Prostate gland (tissue), 2 donors: ENCODE data around the gene ADM2. TPM values are rescaled to one million over a fixed set of nuclear protein-coding genes. Genes with fewer than 3 reads are reported as not detected.

Experiments
- DNase-seq: peaks from one replicate; pipeline ENCODE4 v3.0.0-alpha.2; 2019; ENCODE audit warnings: low spot score
- H3K27ac ChIP-seq, 2 donors: fragments of 200-600 bp; sonication (generic); 2 replicates each; pipeline ENCODE4 v1.5.1; 2017 to 2019
- H3K27me3 ChIP-seq: fragments of 200-600 bp; sonication (generic); replicated peaks from 2 replicates; pipeline ENCODE4 v1.5.1; 2019; ENCODE audit not compliant: insufficient read depth
- H3K36me3 ChIP-seq, 2 donors: fragments of 200-600 bp; sonication (generic); 1 replicate in 1 of 2; 2 replicates in 1 of 2; pipeline versions ENCODE4 v1.5.1 to v1.8.1; 2017 to 2019
- H3K4me1 ChIP-seq: fragments of 200-600 bp; sonication (generic); replicated peaks from 2 replicates; pipeline ENCODE4 v1.5.1; 2019
- H3K4me3 ChIP-seq, 2 donors: fragments of 200-600 bp; sonication (generic); 2 replicates each; pipeline ENCODE4 v1.5.1; 2017 to 2019
- H3K9me3 ChIP-seq: fragments of 200-600 bp; sonication (generic); 2 replicates; pipeline ENCODE4 v1.5.1; 2017
- CTCF ChIP-seq, 4 experiments: fragments of 200-600 bp in 2 of 4; fragments of 450-650 bp in 2 of 4; sonication (generic) in 2 of 4; IDR thresholded peaks; 1 replicate in 3 of 4; 2 replicates in 1 of 4; pipeline ENCODE4 v1.5.1; 2016 to 2019; ENCODE audit warnings: antibody characterized with exemption in 4 of 4, mild to moderate bottlenecking in 2 of 4, moderate library complexity in 2 of 4
- POLR2A ChIP-seq: fragments of 450-650 bp; IDR thresholded peaks from one replicate; pipeline ENCODE4 v1.6.1; 2016; ENCODE audit warnings: antibody characterized with exemption, mild to moderate bottlenecking
- POLR2AphosphoS5 ChIP-seq: sonication (generic); formaldehyde crosslinking; IDR thresholded peaks from one replicate; pipeline ENCODE4 v1.6.1; 2017; ENCODE audit warnings: antibody characterized with exemption
- WGBS: methylation state at CpG from one replicate; pipeline ENCODE4 v1.1.5; 2018; 5-methylcytosine and 5-hydroxymethylcytosine counted together
- intact Hi-C: fragments of 100-400 bp; cut with DNase I; formaldehyde crosslinking; loops from one replicate; pipeline ENCODE4 v1.14.2; 2022
- total RNA-seq, 2 donors: library from RNA; depleted of rRNA; stranded (reverse); fragments of >200 nt; gene quantifications; one replicate each; pipeline ENCODE4 v1.1.0, GENCODE V29; 2016

Gene ADM2
- total RNA-seq, 2 donors from 2014 or later, result 7.3 to 7.9 TPM

GRCh38 chr22:50474710-50475651 lies 6.4 kb upstream of the ADM2 start, which contains the start of gene SBF1:
Gene SBF1 (minus strand): TSS chr22:50475035. CDS start chr22:50474840, 195 bp downstream.
- peaks cover 32% of the 10 kb centered on the region for H3K4me1 ChIP-seq
- H3K27ac ChIP-seq, result peak within 1 kb of the TSS; percentile 77 to 82
- peak within 1 kb of the TSS; percentile 86 for H3K4me3 ChIP-seq
- intact Hi-C loops, result no loop called here
- no peaks in the 10 kb centered on the region for H3K36me3 ChIP-seq
- 2% methylated on average over 52 of the region's 97 CpGs for WGBS
- DNase-seq, result peak; percentile 91
- H3K9me3 ChIP-seq, result no peaks in the 10 kb centered on the region
- TF ChIP-seq POLR2A, result peak; percentile 69
- TF ChIP-seq CTCF (IDR thresholded peaks at IDR 0.05), result peak in 1 of 4 experiments; percentile 7
- peak; percentile 73 for TF ChIP-seq POLR2AphosphoS5
- H3K27me3 ChIP-seq, result no peaks in the 10 kb centered on the region

- TF ChIP-seq POLR2AphosphoS5 (no peak), POLR2A (no peak), CTCF (IDR thresholded peaks at IDR 0.05) (no peak)
- peak overlapping the region in 1 of 2 donors; percentile 86 for H3K4me3 ChIP-seq
- H3K36me3 ChIP-seq, result no peaks in the 10 kb centered on the region
- peaks cover 25% of the 10 kb centered on the region for H3K4me1 ChIP-seq
- intact Hi-C loops, result no loop called here
- no peaks in the 10 kb centered on the region for H3K27me3 ChIP-seq
- DNase-seq, result no peak
- WGBS, result 94% methylated on average over 6 of the region's 6 CpGs
- H3K27ac ChIP-seq, result peak overlapping the region in 1 of 2 donors; percentile 77
- H3K9me3 ChIP-seq, result no peaks in the 10 kb centered on the region
Observed at GRCh38 chr22:50475652-50476002, 5.7 kb upstream of the ADM2 start.

- Histone ChIP-seq H3K27me3 (no peaks in the 10 kb centered on the region), H3K9me3 (no peaks in the 10 kb centered on the region), H3K4me1 (peaks cover 18% of the 10 kb centered on the region), H3K27ac (no peak overlapping the region), H3K36me3 (no peaks in the 10 kb centered on the region), H3K4me3 (no peak overlapping the region)
- 29% methylated on average over 7 of the region's 7 CpGs for WGBS
- intact Hi-C loops, result no loop called here
- no peak for TF ChIP-seq CTCF (IDR thresholded peaks at IDR 0.05)
- no peak for TF ChIP-seq POLR2AphosphoS5
- TF ChIP-seq POLR2A, result no peak
- DNase-seq, result no peak
Observed at GRCh38 chr22:50476868-50477267, 4.5 kb upstream of the ADM2 start.

GRCh38 chr22:50477923-50478322 lies 3.4 kb upstream of the ADM2 start:
- DNase-seq, result no peak
- no peaks in the 10 kb centered on the region for H3K36me3 ChIP-seq
- H3K9me3 ChIP-seq, result no peaks in the 10 kb centered on the region

More at GRCh38 chr22:50477923-50478322, 3.4 kb upstream of the ADM2 start:
- Histone ChIP-seq H3K27me3 (no peaks in the 10 kb centered on the region), H3K4me1 (peaks cover 15% of the 10 kb centered on the region), H3K4me3 (no peak overlapping the region), H3K27ac (no peak overlapping the region)
- 89% methylated on average over 12 of the region's 12 CpGs for whole genome bisulfite sequencing
- intact Hi-C loops, result no loop called here
- TF ChIP-seq CTCF (IDR thresholded peaks at IDR 0.05), result no peak
- TF ChIP-seq POLR2AphosphoS5, result no peak
- TF ChIP-seq POLR2A, result no peak
